Testis (tissue), 2 donors: ENCODE measurements around the gene SBK1.

Experiments used
- CTCF ChIP-seq, 3 experiments: fragments of 450-650 bp in 2 of 3; fragments of 200-600 bp in 1 of 3; sonication (generic) in 1 of 3; IDR thresholded peaks; one replicate each; pipeline ENCODE4 v1.5.1; 2016 to 2019; ENCODE audit warnings: antibody characterized with exemption in 3 of 3, mild to moderate bottlenecking in 2 of 3, moderate library complexity in 1 of 3
- POLR2A ChIP-seq: fragments of 450-650 bp; IDR thresholded peaks from one replicate; pipeline ENCODE4 v1.6.1; 2017; ENCODE audit warnings: antibody characterized with exemption, mild to moderate bottlenecking, moderate library complexity

GRCh38 chr16:28258567-28258966 lies 33.8 kb upstream of the SBK1 start:
- no peak for TF ChIP-seq CTCF (IDR thresholded peaks at IDR 0.05)
- no peak for TF ChIP-seq POLR2A
